Measurements from ENCODE around the gene MCOLN2.

- TF ChIP-seq, protein P1, sequence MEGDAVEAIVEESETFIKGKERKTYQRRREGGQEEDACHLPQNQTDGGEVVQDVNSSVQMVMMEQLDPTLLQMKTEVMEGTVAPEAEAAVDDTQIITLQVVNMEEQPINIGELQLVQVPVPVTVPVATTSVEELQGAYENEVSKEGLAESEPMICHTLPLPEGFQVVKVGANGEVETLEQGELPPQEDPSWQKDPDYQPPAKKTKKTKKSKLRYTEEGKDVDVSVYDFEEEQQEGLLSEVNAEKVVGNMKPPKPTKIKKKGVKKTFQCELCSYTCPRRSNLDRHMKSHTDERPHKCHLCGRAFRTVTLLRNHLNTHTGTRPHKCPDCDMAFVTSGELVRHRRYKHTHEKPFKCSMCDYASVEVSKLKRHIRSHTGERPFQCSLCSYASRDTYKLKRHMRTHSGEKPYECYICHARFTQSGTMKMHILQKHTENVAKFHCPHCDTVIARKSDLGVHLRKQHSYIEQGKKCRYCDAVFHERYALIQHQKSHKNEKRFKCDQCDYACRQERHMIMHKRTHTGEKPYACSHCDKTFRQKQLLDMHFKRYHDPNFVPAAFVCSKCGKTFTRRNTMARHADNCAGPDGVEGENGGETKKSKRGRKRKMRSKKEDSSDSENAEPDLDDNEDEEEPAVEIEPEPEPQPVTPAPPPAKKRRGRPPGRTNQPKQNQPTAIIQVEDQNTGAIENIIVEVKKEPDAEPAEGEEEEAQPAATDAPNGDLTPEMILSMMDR (IDR thresholded peaks at IDR 0.05) = no peak
- TF ChIP-seq EZH2 (IDR thresholded peaks at IDR 0.05) = no peak
These were observed 36.5 kb downstream of the MCOLN2 start for GRCh38 chr1:84960371-84960770.

All from neural progenitor cell (in vitro differentiated cells).